Measurements from ENCODE around the gene CBFA2T3. TPM values are rescaled to one million over a fixed set of nuclear protein-coding genes. Genes with fewer than 3 reads are reported as not detected.

CBFA2T3 gene
- total and polyA plus RNA-seq, 9 donors: 0.53 to 2.8 (median 1.2) TPM; not detected in 1

DNA sequence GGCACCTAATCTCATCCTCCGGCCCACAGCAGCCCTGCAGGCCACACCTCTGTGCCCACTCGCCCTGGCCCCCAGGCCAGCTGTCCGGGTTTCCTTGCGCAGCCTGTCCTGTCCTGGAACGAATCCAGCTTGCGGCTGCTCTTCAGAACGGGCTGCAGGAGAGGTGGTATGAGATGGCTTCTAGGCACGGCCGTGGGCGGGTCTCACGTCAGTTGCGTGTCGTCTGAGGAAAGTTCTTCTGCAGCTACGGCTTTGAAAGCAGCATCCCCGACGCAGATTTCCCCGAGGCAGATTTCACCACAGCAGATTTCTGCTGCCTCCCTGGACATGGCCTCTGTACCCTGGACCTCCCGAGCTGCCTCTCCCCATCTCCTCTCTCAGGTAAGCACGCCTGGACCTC, 138.4 kb downstream of the CBFA2T3 start:
- intact Hi-C loops (cut with DNase I): no loop called here
- no peaks in the 10 kb centered on the region for H3K36me3 ChIP-seq
- no peaks in the 10 kb centered on the region for H3K27me3 ChIP-seq
- H3K9me3 ChIP-seq: no peaks in the 10 kb centered on the region
- no peaks in the 10 kb centered on the region for H3K4me1 ChIP-seq (ENCODE audit: insufficient read depth)
- no peak overlapping the region for H3K27ac ChIP-seq
- DNase-seq: no peak
- no peak overlapping the region for H3K4me3 ChIP-seq
- TF ChIP-seq EP300 (IDR thresholded peaks at IDR 0.05) (no peak), POLR2A (IDR thresholded peaks at IDR 0.05) (no peak)
- TF ChIP-seq, protein P1, sequence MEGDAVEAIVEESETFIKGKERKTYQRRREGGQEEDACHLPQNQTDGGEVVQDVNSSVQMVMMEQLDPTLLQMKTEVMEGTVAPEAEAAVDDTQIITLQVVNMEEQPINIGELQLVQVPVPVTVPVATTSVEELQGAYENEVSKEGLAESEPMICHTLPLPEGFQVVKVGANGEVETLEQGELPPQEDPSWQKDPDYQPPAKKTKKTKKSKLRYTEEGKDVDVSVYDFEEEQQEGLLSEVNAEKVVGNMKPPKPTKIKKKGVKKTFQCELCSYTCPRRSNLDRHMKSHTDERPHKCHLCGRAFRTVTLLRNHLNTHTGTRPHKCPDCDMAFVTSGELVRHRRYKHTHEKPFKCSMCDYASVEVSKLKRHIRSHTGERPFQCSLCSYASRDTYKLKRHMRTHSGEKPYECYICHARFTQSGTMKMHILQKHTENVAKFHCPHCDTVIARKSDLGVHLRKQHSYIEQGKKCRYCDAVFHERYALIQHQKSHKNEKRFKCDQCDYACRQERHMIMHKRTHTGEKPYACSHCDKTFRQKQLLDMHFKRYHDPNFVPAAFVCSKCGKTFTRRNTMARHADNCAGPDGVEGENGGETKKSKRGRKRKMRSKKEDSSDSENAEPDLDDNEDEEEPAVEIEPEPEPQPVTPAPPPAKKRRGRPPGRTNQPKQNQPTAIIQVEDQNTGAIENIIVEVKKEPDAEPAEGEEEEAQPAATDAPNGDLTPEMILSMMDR (IDR thresholded peaks at IDR 0.05): no peak
- 82 to 89% (median 87%) methylated on average over 19 of the region's 19 CpGs for WGBS, 3 donors

GRCh38 chr16:88837806-88838205, 139.2 kb downstream of the CBFA2T3 start:
- intact Hi-C loops (cut with DNase I): no loop called here
- DNase-seq: no peak
- no peak for TF ChIP-seq EP300 (IDR thresholded peaks at IDR 0.05)
- TF ChIP-seq, protein P1 (IDR thresholded peaks at IDR 0.05): no peak
- TF ChIP-seq POLR2A (IDR thresholded peaks at IDR 0.05): no peak
- H3K9me3 ChIP-seq: no peaks in the 10 kb centered on the region
- no peaks in the 10 kb centered on the region for H3K4me1 ChIP-seq (ENCODE audit: insufficient read depth)
- WGBS, 3 donors: 89 to 94% (median 90%) methylated on average over 20 of the region's 20 CpGs
- no peak overlapping the region for H3K27ac ChIP-seq
- no peaks in the 10 kb centered on the region for H3K36me3 ChIP-seq
- H3K4me3 ChIP-seq: no peak overlapping the region
- no peaks in the 10 kb centered on the region for H3K27me3 ChIP-seq

GRCh38 chr16:88836791-88837190, 140.2 kb downstream of the CBFA2T3 start:
- Histone ChIP-seq H3K4me1 (ENCODE audit: insufficient read depth) (no peaks in the 10 kb centered on the region), H3K27me3 (no peaks in the 10 kb centered on the region), H3K27ac (no peak overlapping the region), H3K9me3 (no peaks in the 10 kb centered on the region), H3K4me3 (no peak overlapping the region), H3K36me3 (no peaks in the 10 kb centered on the region)
- TF ChIP-seq, protein P1 (IDR thresholded peaks at IDR 0.05): no peak
- no peak for TF ChIP-seq POLR2A (IDR thresholded peaks at IDR 0.05)
- no peak for DNase-seq
- 84 to 90% (median 85%) methylated on average over 17 of the region's 17 CpGs for WGBS, 3 donors
- intact Hi-C loops (cut with DNase I): no loop called here

GRCh38 chr16:88835818-88836217, 141.2 kb downstream of the CBFA2T3 start:
- intact Hi-C loops (cut with DNase I): no loop called here
- WGBS, 3 donors: 91 to 94% (median 93%) methylated on average over 33 of the region's 33 CpGs
- DNase-seq: no peak
- Histone ChIP-seq H3K27ac (no peak overlapping the region), H3K9me3 (no peaks in the 10 kb centered on the region), H3K4me1 (ENCODE audit: insufficient read depth) (no peaks in the 10 kb centered on the region), H3K4me3 (no peak overlapping the region), H3K27me3 (no peaks in the 10 kb centered on the region), H3K36me3 (no peaks in the 10 kb centered on the region)
- TF ChIP-seq EP300 (IDR thresholded peaks at IDR 0.05) (no peak), POLR2A (IDR thresholded peaks at IDR 0.05) (no peak)
- TF ChIP-seq, protein P1 (IDR thresholded peaks at IDR 0.05): no peak

DNA sequence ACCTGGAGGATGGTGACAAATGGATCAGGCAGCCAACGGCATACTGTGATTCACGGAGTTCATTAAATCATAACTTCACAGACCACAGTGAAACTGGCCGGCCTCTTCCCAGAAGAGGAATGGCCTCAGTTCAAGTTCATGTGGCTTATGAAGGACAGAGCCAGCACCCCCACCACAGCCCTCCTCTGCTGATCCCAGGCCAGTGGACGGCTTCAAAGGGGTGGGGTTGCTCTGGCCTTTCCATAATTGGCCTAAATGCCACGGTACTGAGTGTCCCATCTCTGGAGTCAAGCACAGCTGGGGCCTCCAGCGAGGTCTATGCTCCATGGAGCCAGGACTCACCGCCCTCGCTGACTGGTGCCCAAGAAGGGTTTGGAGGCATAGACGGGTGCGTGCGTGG, 141.6 kb downstream of the CBFA2T3 start:
- Histone ChIP-seq H3K4me3 (no peak overlapping the region), H3K36me3 (no peaks in the 10 kb centered on the region), H3K27ac (no peak overlapping the region), H3K27me3 (no peaks in the 10 kb centered on the region), H3K4me1 (ENCODE audit: insufficient read depth) (no peaks in the 10 kb centered on the region), H3K9me3 (no peaks in the 10 kb centered on the region)
- intact Hi-C loops (cut with DNase I): no loop called here
- 66 to 76% (median 74%) methylated on average over 11 of the region's 11 CpGs for WGBS, 3 donors
- no peak for DNase-seq
- TF ChIP-seq EP300 (IDR thresholded peaks at IDR 0.05) (no peak), POLR2A (IDR thresholded peaks at IDR 0.05) (no peak)
- TF ChIP-seq, protein P1 (IDR thresholded peaks at IDR 0.05): no peak
